ENCODE measurements around the gene BACH2. TPM values are rescaled to one million over a fixed set of nuclear protein-coding genes. Genes with fewer than 3 reads are reported as not detected.

The BACH2 gene
- total and polyA plus RNA-seq, 5 donors: 0.61 to 2.8 (median 1.5) TPM

- intact Hi-C loops (cut with DNase I): no loop called here
Observed at GRCh38 chr6:90233994-90234393, 62.6 kb downstream of the BACH2 start.

GRCh38 chr6:90233213-90233612 is 63.4 kb downstream of the BACH2 start:
- ATAC-seq: no peak
- H3K4me1 ChIP-seq (ENCODE audit: control insufficient read depth, insufficient read depth, low read length): peaks cover 4% of the 10 kb centered on the region

More at GRCh38 chr6:90233994-90234393, 62.6 kb downstream of the BACH2 start:
- Histone ChIP-seq H3K27ac (ENCODE audit: low read length) (no peak overlapping the region), H3K27me3 (ENCODE audit: control insufficient read depth, insufficient read depth) (no peaks in the 10 kb centered on the region), H3K4me3 (ENCODE audit: low read length) (no peak overlapping the region), H3K4me1 (ENCODE audit: control insufficient read depth, insufficient read depth, low read length) (peaks cover 4% of the 10 kb centered on the region), H3K9me3 (ENCODE audit: control insufficient read depth, low read length) (no peaks in the 10 kb centered on the region)
- ATAC-seq: no peak
- WGBS: 91% methylated on average over 6 of the region's 6 CpGs
- DNase-seq: no peak

GRCh38 chr6:90231798-90232197 is 64.8 kb downstream of the BACH2 start:
- intact Hi-C loops (cut with DNase I): no loop called here

More at GRCh38 chr6:90233213-90233612, 63.4 kb downstream of the BACH2 start:
- H3K9me3 ChIP-seq (ENCODE audit: control insufficient read depth, low read length): no peaks in the 10 kb centered on the region
- H3K4me3 ChIP-seq (ENCODE audit: low read length): no peak overlapping the region
- no peak overlapping the region for H3K27ac ChIP-seq (ENCODE audit: low read length)
- 93% methylated on average over 2 of the region's 2 CpGs for WGBS
- intact Hi-C loops (cut with DNase I): no loop called here
- DNase-seq: no peak
- no peaks in the 10 kb centered on the region for H3K27me3 ChIP-seq (ENCODE audit: control insufficient read depth, insufficient read depth)

GRCh38 chr6:90231308-90231707 is 65.3 kb downstream of the BACH2 start:
- H3K4me3 ChIP-seq (ENCODE audit: low read length): no peak overlapping the region
- WGBS: 42% methylated on average over 2 of the region's 2 CpGs
- intact Hi-C loops (cut with DNase I): no loop called here
- H3K27ac ChIP-seq (ENCODE audit: low read length): no peak overlapping the region
- H3K27me3 ChIP-seq (ENCODE audit: control insufficient read depth, insufficient read depth): no peaks in the 10 kb centered on the region
- H3K4me1 ChIP-seq (ENCODE audit: control insufficient read depth, insufficient read depth, low read length): peaks cover 4% of the 10 kb centered on the region
- ATAC-seq: no peak
- H3K9me3 ChIP-seq (ENCODE audit: control insufficient read depth, low read length): no peaks in the 10 kb centered on the region
- DNase-seq: no peak

More at GRCh38 chr6:90231798-90232197, 64.8 kb downstream of the BACH2 start:
- Histone ChIP-seq H3K4me1 (ENCODE audit: control insufficient read depth, insufficient read depth, low read length) (peaks cover 4% of the 10 kb centered on the region), H3K4me3 (ENCODE audit: low read length) (no peak overlapping the region), H3K27ac (ENCODE audit: low read length) (no peak overlapping the region), H3K27me3 (ENCODE audit: control insufficient read depth, insufficient read depth) (no peaks in the 10 kb centered on the region), H3K9me3 (ENCODE audit: control insufficient read depth, low read length) (no peaks in the 10 kb centered on the region)
- DNase-seq: no peak
- ATAC-seq: no peak
- WGBS: 47% methylated on average over 1 of the region's 1 CpG

- no peak overlapping the region for H3K4me3 ChIP-seq (ENCODE audit: low read length)
- H3K27me3 ChIP-seq (ENCODE audit: control insufficient read depth, insufficient read depth): no peaks in the 10 kb centered on the region
- DNase-seq: no peak
- intact Hi-C loops (cut with DNase I): no loop called here
- 29% methylated on average over 3 of the region's 3 CpGs for WGBS
- ATAC-seq: peak; percentile 55 to 62
- no peaks in the 10 kb centered on the region for H3K9me3 ChIP-seq (ENCODE audit: control insufficient read depth, low read length)
- peaks cover 4% of the 10 kb centered on the region for H3K4me1 ChIP-seq (ENCODE audit: control insufficient read depth, insufficient read depth, low read length)
- H3K27ac ChIP-seq (ENCODE audit: low read length): no peak overlapping the region
Observed at GRCh38 chr6:90230548-90231215, 66.0 kb downstream of the BACH2 start.

GRCh38 chr6:90229331-90230010 is 67.2 kb downstream of the BACH2 start:
- Histone ChIP-seq H3K4me3 (ENCODE audit: low read length) (no peak overlapping the region), H3K27me3 (ENCODE audit: control insufficient read depth, insufficient read depth) (no peaks in the 10 kb centered on the region), H3K4me1 (ENCODE audit: control insufficient read depth, insufficient read depth, low read length) (peaks cover 4% of the 10 kb centered on the region), H3K27ac (ENCODE audit: low read length) (no peak overlapping the region), H3K9me3 (ENCODE audit: control insufficient read depth, low read length) (no peaks in the 10 kb centered on the region)
- DNase-seq: peak in 1 of 3 donors; percentile 16
- ATAC-seq: no peak
- 76% methylated on average over 10 of the region's 10 CpGs for whole genome bisulfite sequencing
- intact Hi-C loops (cut with DNase I): loop anchor here in 1 of 4 donors (10.0 kb wide), 1 partner anchor 45 kb away; no protein-coding TSS in a partner anchor

- intact Hi-C loops (cut with DNase I): loop anchor here in 1 of 4 donors (10.0 kb wide), 1 partner anchor 47 kb away; no protein-coding TSS in a partner anchor
- Histone ChIP-seq H3K9me3 (ENCODE audit: control insufficient read depth, low read length) (no peaks in the 10 kb centered on the region), H3K27me3 (ENCODE audit: control insufficient read depth, insufficient read depth) (no peaks in the 10 kb centered on the region), H3K27ac (ENCODE audit: low read length) (no peak overlapping the region), H3K4me1 (ENCODE audit: control insufficient read depth, insufficient read depth, low read length) (peaks cover 4% of the 10 kb centered on the region), H3K4me3 (ENCODE audit: low read length) (no peak overlapping the region)
- DNase-seq (no peak), ATAC-seq (no peak)
Observed at GRCh38 chr6:90227673-90228072, 69.0 kb downstream of the BACH2 start.

- Histone ChIP-seq H3K4me1 (ENCODE audit: control insufficient read depth, insufficient read depth, low read length) (peaks cover 4% of the 10 kb centered on the region), H3K27ac (ENCODE audit: low read length) (no peak overlapping the region), H3K27me3 (ENCODE audit: control insufficient read depth, insufficient read depth) (no peaks in the 10 kb centered on the region), H3K9me3 (ENCODE audit: control insufficient read depth, low read length) (no peaks in the 10 kb centered on the region), H3K4me3 (ENCODE audit: low read length) (no peak overlapping the region)
- WGBS: 68% methylated on average over 6 of the region's 6 CpGs
- peak; percentile 74 to 87 for ATAC-seq
- intact Hi-C loops (cut with DNase I): loop anchor here in 1 of 4 donors (10.0 kb wide), 1 partner anchor 48 kb away; no protein-coding TSS in a partner anchor
- DNase-seq: peak; percentile 56 to 66 (median 58)
Observed at GRCh38 chr6:90227213-90227612, 69.4 kb downstream of the BACH2 start.

GRCh38 chr6:90226257-90226656 is 70.4 kb downstream of the BACH2 start:
- Histone ChIP-seq H3K27me3 (ENCODE audit: control insufficient read depth, insufficient read depth) (no peaks in the 10 kb centered on the region), H3K4me1 (ENCODE audit: control insufficient read depth, insufficient read depth, low read length) (peaks cover 4% of the 10 kb centered on the region), H3K27ac (ENCODE audit: low read length) (no peak overlapping the region), H3K4me3 (ENCODE audit: low read length) (no peak overlapping the region), H3K9me3 (ENCODE audit: control insufficient read depth, low read length) (no peaks in the 10 kb centered on the region)
- peak in 1 of 2 donors; percentile 23 for ATAC-seq
- WGBS: 69% methylated on average over 2 of the region's 2 CpGs
- no peak for DNase-seq
- intact Hi-C loops (cut with DNase I): loop anchor here in 1 of 4 donors (10.0 kb wide), 1 partner anchor 49 kb away; no protein-coding TSS in a partner anchor

- ATAC-seq: no peak
- intact Hi-C loops (cut with DNase I): loop anchor here in 1 of 4 donors (10.0 kb wide), 1 partner anchor 51 kb away; no protein-coding TSS in a partner anchor
- Histone ChIP-seq H3K9me3 (ENCODE audit: control insufficient read depth, low read length) (no peaks in the 10 kb centered on the region), H3K4me3 (ENCODE audit: low read length) (no peak overlapping the region), H3K4me1 (ENCODE audit: control insufficient read depth, insufficient read depth, low read length) (peaks cover 4% of the 10 kb centered on the region), H3K27me3 (ENCODE audit: control insufficient read depth, insufficient read depth) (no peaks in the 10 kb centered on the region), H3K27ac (ENCODE audit: low read length) (no peak overlapping the region)
- no peak for DNase-seq
- 94% methylated on average over 1 of the region's 1 CpG for WGBS
Observed at GRCh38 chr6:90224196-90224595, 72.4 kb downstream of the BACH2 start.

- DNase-seq: no peak
- intact Hi-C loops (cut with DNase I): loop anchor here in 1 of 4 donors (10.0 kb wide), 1 partner anchor 52 kb away; no protein-coding TSS in a partner anchor
Observed at GRCh38 chr6:90222724-90223198, 73.9 kb downstream of the BACH2 start.

More at GRCh38 chr6:90222724-90223198, 73.9 kb downstream of the BACH2 start:
- Histone ChIP-seq H3K4me1 (ENCODE audit: control insufficient read depth, insufficient read depth, low read length) (peaks cover 4% of the 10 kb centered on the region), H3K27me3 (ENCODE audit: control insufficient read depth, insufficient read depth) (no peaks in the 10 kb centered on the region), H3K9me3 (ENCODE audit: control insufficient read depth, low read length) (no peaks in the 10 kb centered on the region), H3K4me3 (ENCODE audit: low read length) (no peak overlapping the region), H3K27ac (ENCODE audit: low read length) (no peak overlapping the region)
- no peak for ATAC-seq
- 99% methylated on average over 10 of the region's 10 CpGs for WGBS

Data from right cardiac atrium (tissue), 5 donors.